Fibroblast of lung (primary cell): ENCODE measurements around the gene STAT4. TPM values are rescaled to one million over a fixed set of nuclear protein-coding genes. Genes with fewer than 3 reads are reported as not detected.

Source experiments
- DNase-seq, 2 donors: peaks; one replicate each; pipeline versions ENCODE4 v3.0.0 to v3.0.0-alpha.2; 2010; ENCODE audit warnings: low read depth in 2 of 2
- H2AFZ ChIP-seq: 2 replicates; pipeline ENCODE4 v1.5.1; 2012; ENCODE audit warnings: low read length, control low read depth, inconsistent platforms
- H3K27ac ChIP-seq: 2 replicates; pipeline ENCODE4 v1.5.1; 2011; ENCODE audit warnings: low read length, control low read depth; ENCODE audit not compliant: insufficient read depth
- H3K27me3 ChIP-seq: 2 replicates; pipeline ENCODE4 v1.5.1; 2011; ENCODE audit warnings: mild to moderate bottlenecking, low read length; ENCODE audit not compliant: control insufficient read depth, insufficient read depth
- H3K36me3 ChIP-seq: 2 replicates; pipeline ENCODE4 v1.5.1; 2011; ENCODE audit warnings: low read length; ENCODE audit not compliant: control insufficient read depth, insufficient read depth
- H3K4me1 ChIP-seq: 2 replicates; pipeline ENCODE4 v1.5.1; 2011; ENCODE audit warnings: low read length; ENCODE audit not compliant: control insufficient read depth, insufficient read depth; ENCODE audit errors: extremely low read depth
- H3K4me2 ChIP-seq: 2 replicates; pipeline ENCODE4 v1.5.1; 2011; ENCODE audit warnings: low read length, control low read depth; ENCODE audit not compliant: insufficient read depth; ENCODE audit errors: extremely low read depth
- H3K4me3 ChIP-seq, 4 experiments: fragments of 200-600 bp in 1 of 4; sonication (generic) in 1 of 4; replicated peaks in 1 of 4; 2 replicates each; pipeline ENCODE4 v1.5.1; 2011 to 2016; ENCODE audit warnings: low read length in 4 of 4, low read depth in 3 of 4, mild to moderate bottlenecking in 3 of 4, control low read depth in 2 of 4, inconsistent platforms in 1 of 4, mixed read lengths in 1 of 4; ENCODE audit not compliant: insufficient read depth in 1 of 4; ENCODE audit errors: control extremely low read depth in 1 of 4
- H3K79me2 ChIP-seq: 2 replicates; pipeline ENCODE4 v1.5.1; 2012; ENCODE audit warnings: mild to moderate bottlenecking, low read length, inconsistent platforms; ENCODE audit not compliant: control insufficient read depth, insufficient read depth
- H3K9ac ChIP-seq: 2 replicates; pipeline ENCODE4 v1.5.1; 2011; ENCODE audit warnings: mild to moderate bottlenecking, low read length, control low read depth; ENCODE audit not compliant: insufficient read depth
- H3K9me3 ChIP-seq: 2 replicates; pipeline ENCODE4 v1.5.1; 2012; ENCODE audit warnings: low read depth, low read length; ENCODE audit not compliant: control insufficient read depth, insufficient read depth
- H4K20me1 ChIP-seq: 2 replicates; pipeline ENCODE4 v1.5.1; 2011; ENCODE audit warnings: low read length; ENCODE audit not compliant: control insufficient read depth, insufficient read depth; ENCODE audit errors: extremely low read depth
- EZH2 ChIP-seq: IDR thresholded peaks from 2 replicates; pipeline ENCODE4 v1.5.1; 2012; ENCODE audit warnings: low read length, control low read depth, mild to moderate bottlenecking; ENCODE audit errors: missing control alignments
- polyA plus RNA-seq, 2 donors: library from polyadenylated mRNA; depleted of rRNA in 1 of 2; stranded (reverse) in 1 of 2; unstranded in 1 of 2; fragments of >200 nt; gene quantifications; 2 replicates each; pipeline ENCODE4 v1.2.1, GENCODE V29; 2011 to 2012; ENCODE audit warnings: missing spikeins in 1 of 2
- total RNA-seq: library from RNA; depleted of rRNA; stranded (reverse); fragments of >200 nt; gene quantifications from 2 replicates; pipeline ENCODE4 v1.2.1, GENCODE V29; 2014
- TF ChIP-seq, protein P1 (sequence below), 2 donors: IDR thresholded peaks in 1 of 2; conservative IDR thresholded peaks in 1 of 2; 1 replicate in 1 of 2; 2 replicates in 1 of 2; pipeline ENCODE4 v1.5.1; 2011 to 2012; ENCODE audit warnings: low read length in 2 of 2, control low read depth in 1 of 2, inconsistent platforms in 1 of 2, low read depth in 1 of 2, mild to moderate bottlenecking in 1 of 2

The STAT4 gene
- total and polyA plus RNA-seq, 2 donors (not counting 1 experiment from before 2014, with no cell fraction given), result 0.66 to 1.2 TPM

DNA sequence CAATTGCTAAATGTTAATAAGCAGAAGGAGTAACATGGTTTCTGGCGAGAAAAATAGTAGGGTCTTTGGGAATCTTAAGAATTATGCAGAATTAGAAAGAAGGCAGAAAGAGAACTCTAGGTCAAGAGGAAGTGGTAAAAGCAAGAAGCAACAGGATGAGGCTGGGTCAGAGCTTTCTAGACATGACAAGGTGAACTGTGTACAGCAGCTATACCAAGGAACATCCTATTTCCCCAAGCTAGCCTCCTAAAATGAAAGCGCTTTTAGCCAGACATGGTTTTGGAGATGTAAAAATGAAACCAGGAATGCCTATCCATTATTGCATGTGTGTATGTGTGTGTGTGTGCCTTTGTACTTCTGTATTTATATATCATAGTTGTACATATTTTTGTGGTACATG lies 94.6 kb downstream of the STAT4 start:
- Histone ChIP-seq H3K9ac (no peak overlapping the region), H3K9me3 (no peaks in the 10 kb centered on the region), H3K79me2 (no peaks in the 10 kb centered on the region), H3K4me3 (no peak overlapping the region), H3K4me2 (no peak overlapping the region), H3K36me3 (no peaks in the 10 kb centered on the region), H3K27me3 (no peaks in the 10 kb centered on the region), H2AFZ (peak overlapping the region; percentile 26), H3K4me1 (peaks cover 9% of the 10 kb centered on the region), H4K20me1 (no peaks in the 10 kb centered on the region), H3K27ac (no peak overlapping the region)
- DNase-seq, result no peak
- no peak for TF ChIP-seq EZH2
- TF ChIP-seq, protein P1, sequence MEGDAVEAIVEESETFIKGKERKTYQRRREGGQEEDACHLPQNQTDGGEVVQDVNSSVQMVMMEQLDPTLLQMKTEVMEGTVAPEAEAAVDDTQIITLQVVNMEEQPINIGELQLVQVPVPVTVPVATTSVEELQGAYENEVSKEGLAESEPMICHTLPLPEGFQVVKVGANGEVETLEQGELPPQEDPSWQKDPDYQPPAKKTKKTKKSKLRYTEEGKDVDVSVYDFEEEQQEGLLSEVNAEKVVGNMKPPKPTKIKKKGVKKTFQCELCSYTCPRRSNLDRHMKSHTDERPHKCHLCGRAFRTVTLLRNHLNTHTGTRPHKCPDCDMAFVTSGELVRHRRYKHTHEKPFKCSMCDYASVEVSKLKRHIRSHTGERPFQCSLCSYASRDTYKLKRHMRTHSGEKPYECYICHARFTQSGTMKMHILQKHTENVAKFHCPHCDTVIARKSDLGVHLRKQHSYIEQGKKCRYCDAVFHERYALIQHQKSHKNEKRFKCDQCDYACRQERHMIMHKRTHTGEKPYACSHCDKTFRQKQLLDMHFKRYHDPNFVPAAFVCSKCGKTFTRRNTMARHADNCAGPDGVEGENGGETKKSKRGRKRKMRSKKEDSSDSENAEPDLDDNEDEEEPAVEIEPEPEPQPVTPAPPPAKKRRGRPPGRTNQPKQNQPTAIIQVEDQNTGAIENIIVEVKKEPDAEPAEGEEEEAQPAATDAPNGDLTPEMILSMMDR (conservative IDR thresholded peaks at IDR 0.05 in 1 of 2, IDR thresholded peaks at IDR 0.05 in 1 of 2; ENCODE audit: low read depth in 1 of 2, low read length in 2 of 2), result no peak

DNA sequence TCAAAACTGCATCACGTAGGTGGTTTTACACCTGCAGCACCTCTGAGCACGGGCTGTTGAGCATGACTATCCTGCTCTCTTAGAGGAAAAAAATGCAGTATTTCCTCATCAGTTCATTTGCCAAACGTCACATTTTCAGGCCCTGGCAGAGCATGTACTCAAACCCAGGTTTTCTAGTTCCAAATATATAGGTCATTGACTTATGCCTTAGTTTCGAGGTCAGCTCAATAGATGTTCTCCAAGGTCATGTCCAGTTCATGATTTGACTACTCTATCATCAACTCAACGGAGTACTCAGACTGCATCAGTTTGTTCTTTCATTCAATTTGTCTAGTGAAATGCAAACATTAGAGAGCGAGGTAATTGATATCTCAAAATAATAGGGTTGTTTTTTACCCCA lies 97.5 kb downstream of the STAT4 start:
- Histone ChIP-seq H3K4me1 (peaks cover 12% of the 10 kb centered on the region), H3K4me3 (no peak overlapping the region), H3K9ac (no peak overlapping the region), H3K27ac (no peak overlapping the region), H4K20me1 (no peaks in the 10 kb centered on the region), H3K27me3 (no peaks in the 10 kb centered on the region), H3K9me3 (no peaks in the 10 kb centered on the region), H3K36me3 (no peaks in the 10 kb centered on the region), H3K4me2 (no peak overlapping the region), H3K79me2 (no peaks in the 10 kb centered on the region), H2AFZ (no peak overlapping the region)
- TF ChIP-seq, protein P1 (conservative IDR thresholded peaks at IDR 0.05 in 1 of 2, IDR thresholded peaks at IDR 0.05 in 1 of 2; ENCODE audit: low read depth in 1 of 2, low read length in 2 of 2), result no peak
- no peak for TF ChIP-seq EZH2
- DNase-seq, result no peak

DNA sequence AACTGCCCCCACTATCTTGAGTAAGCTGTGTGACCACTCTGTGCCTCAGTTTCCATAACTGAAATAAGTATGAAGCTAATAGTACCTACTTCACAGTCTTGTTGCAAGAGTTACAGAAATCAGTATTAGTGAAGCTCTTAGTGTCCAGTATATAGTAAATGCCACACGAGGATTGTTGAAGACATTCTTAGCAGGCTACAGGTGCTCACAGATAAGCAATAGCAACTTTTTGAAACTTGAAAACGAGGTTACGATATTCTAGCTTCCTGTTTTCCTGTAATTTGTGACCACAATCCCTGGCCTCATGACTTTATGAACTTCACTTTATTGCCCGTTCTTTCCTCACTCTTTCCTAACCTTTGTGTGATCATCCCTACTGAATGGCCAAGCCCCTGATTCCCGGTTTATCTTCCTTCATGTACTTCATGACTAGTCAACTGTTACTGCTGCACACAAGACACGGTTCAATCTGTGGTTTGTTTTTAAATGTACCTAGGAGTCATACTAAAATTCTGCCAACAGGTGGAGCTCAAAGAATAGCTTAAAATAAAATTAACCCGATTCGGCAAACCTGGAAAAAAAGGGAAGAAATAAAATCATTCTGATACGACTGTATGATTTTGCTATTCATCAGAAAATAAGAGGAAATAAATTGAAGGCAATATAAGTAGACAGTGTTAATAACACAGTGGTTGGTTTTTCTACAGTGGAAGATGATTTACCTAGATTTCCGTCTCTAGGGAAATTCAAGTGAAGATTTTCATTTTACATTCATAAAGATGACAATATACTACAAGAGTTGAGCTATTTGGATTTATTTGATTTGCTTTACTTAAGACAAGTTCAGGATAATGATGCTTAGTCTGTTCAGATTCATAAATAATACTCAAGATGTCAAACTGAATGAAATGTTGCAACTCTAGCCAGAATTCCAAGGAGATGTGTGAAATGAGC lies 98.7 kb downstream of the STAT4 start:
- no peaks in the 10 kb centered on the region for H3K27me3 ChIP-seq
- TF ChIP-seq, protein P1 (conservative IDR thresholded peaks at IDR 0.05 in 1 of 2, IDR thresholded peaks at IDR 0.05 in 1 of 2; ENCODE audit: low read depth in 1 of 2, low read length in 2 of 2), result peak; percentile 35 to 53
- no peak for TF ChIP-seq EZH2
- peaks cover 15% of the 10 kb centered on the region for H3K4me1 ChIP-seq
- H3K79me2 ChIP-seq, result no peaks in the 10 kb centered on the region
- no peaks in the 10 kb centered on the region for H3K9me3 ChIP-seq
- H3K27ac ChIP-seq, result peak overlapping the region; percentile 41
- H4K20me1 ChIP-seq, result no peaks in the 10 kb centered on the region
- no peak overlapping the region for H2AFZ ChIP-seq
- no peak overlapping the region for H3K9ac ChIP-seq
- peak; percentile 56 to 71 for DNase-seq
- H3K4me2 ChIP-seq, result no peak overlapping the region
- H3K4me3 ChIP-seq, result no peak overlapping the region
- no peaks in the 10 kb centered on the region for H3K36me3 ChIP-seq
